ENCODE measurements around the gene GLRX3. TPM values are rescaled to one million over a fixed set of nuclear protein-coding genes. Genes with fewer than 3 reads are reported as not detected.

Gene GLRX3
- total RNA-seq, 1 donor from 2014 or later = 57.5 TPM

DNA sequence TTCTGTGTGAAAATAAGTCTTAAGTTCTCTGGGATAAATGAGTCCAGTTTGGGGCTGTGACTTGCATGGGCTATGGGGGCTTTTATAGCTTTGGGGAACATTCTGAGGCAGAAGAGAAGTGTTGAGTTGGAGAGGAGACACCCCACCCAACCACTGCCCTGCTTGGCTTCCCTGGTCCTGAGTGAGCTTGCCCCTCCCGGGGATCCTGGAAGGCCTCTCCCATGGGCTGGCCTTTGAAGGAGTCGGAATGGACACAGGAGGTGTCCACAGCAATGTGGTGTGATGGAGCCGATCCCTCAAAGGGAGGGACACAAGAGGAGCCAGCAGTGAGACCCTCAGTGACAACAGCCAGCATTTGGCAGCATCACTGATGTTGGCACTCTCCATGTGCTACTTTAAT lies 89.8 kb downstream of the GLRX3 start:
- Mint-ChIP-seq H3K9me3 (ENCODE audit: low read depth) (peaks cover 21% of the 10 kb centered on the region), H3K4me3 (ENCODE audit: unreplicated experiment) (no peak overlapping the region), H3K27ac (ENCODE audit: unreplicated experiment) (no peak overlapping the region), H3K4me1 (ENCODE audit: low read depth) (no peaks in the 10 kb centered on the region), H3K27me3 (ENCODE audit: low read depth) (no peaks in the 10 kb centered on the region), H3K36me3 (ENCODE audit: low read depth) (peaks cover 16% of the 10 kb centered on the region)
- DNase-seq (ENCODE audit: low spot score) = peak; percentile 65
- TF ChIP-seq, protein P1, sequence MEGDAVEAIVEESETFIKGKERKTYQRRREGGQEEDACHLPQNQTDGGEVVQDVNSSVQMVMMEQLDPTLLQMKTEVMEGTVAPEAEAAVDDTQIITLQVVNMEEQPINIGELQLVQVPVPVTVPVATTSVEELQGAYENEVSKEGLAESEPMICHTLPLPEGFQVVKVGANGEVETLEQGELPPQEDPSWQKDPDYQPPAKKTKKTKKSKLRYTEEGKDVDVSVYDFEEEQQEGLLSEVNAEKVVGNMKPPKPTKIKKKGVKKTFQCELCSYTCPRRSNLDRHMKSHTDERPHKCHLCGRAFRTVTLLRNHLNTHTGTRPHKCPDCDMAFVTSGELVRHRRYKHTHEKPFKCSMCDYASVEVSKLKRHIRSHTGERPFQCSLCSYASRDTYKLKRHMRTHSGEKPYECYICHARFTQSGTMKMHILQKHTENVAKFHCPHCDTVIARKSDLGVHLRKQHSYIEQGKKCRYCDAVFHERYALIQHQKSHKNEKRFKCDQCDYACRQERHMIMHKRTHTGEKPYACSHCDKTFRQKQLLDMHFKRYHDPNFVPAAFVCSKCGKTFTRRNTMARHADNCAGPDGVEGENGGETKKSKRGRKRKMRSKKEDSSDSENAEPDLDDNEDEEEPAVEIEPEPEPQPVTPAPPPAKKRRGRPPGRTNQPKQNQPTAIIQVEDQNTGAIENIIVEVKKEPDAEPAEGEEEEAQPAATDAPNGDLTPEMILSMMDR (IDR thresholded peaks at IDR 0.05) = no peak

DNA sequence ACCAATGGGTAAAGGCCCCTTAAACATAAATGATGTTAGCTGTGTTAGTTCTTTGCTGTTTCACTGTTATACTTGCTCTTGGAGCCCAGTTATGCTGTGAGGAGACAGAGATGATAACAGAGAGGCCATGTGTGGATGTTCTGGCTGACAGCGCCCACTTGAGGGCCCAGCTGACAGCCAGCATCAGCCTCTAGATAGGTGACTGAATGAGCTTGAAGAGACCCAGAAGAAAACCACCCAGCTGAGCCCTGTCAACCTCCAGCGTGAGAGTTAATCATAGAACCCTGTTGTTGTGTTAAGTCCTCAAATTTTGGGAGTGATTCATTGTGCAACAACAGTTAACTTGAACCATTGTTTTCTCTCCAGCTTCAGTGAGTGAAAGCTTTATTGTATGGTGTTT lies 91.7 kb downstream of the GLRX3 start:
- Mint-ChIP-seq H3K36me3 (ENCODE audit: low read depth) (peaks cover 17% of the 10 kb centered on the region), H3K9me3 (ENCODE audit: low read depth) (peaks cover 21% of the 10 kb centered on the region), H3K27ac (ENCODE audit: unreplicated experiment) (no peak overlapping the region), H3K4me3 (ENCODE audit: unreplicated experiment) (no peak overlapping the region), H3K27me3 (ENCODE audit: low read depth) (no peaks in the 10 kb centered on the region), H3K4me1 (ENCODE audit: low read depth) (no peaks in the 10 kb centered on the region)
- TF ChIP-seq, protein P1 (IDR thresholded peaks at IDR 0.05) = no peak
- no peak for DNase-seq (ENCODE audit: low spot score)

Other genes with a start within 250 kb of the GLRX3 start
- gene EBF3, start 172.1 kb upstream of the GLRX3 start, total RNA-seq = 2.2 TPM in 1 of 3 replicates, not detected in the others
- 2.5 to 6.2 TPM (median 2.6 TPM) in 3 replicates for gene C10orf143, start 25.6 kb upstream of the GLRX3 start, total RNA-seq

All from chondrocyte (in vitro differentiated cells).